ENCODE measurements around the gene UNC5C. TPM values are rescaled to one million over a fixed set of nuclear protein-coding genes. Genes with fewer than 3 reads are reported as not detected.

Gene UNC5C
- total RNA-seq, 1 donor from 2014 or later = 12.0 TPM

GRCh38 chr4:95165926-95166524 lies 382.7 kb downstream of the UNC5C start:
- no peaks in the 10 kb centered on the region for H3K36me3 ChIP-seq
- no peaks in the 10 kb centered on the region for H3K9me3 ChIP-seq
- DNase-seq (ENCODE audit: extremely low spot score in 2 of 2) = no peak
- H3K4me1 ChIP-seq = no peaks in the 10 kb centered on the region
- H3K27me3 ChIP-seq = no peaks in the 10 kb centered on the region
- no peak for TF ChIP-seq POLR2A (IDR thresholded peaks at IDR 0.05)
- TF ChIP-seq POLR2AphosphoS5 (IDR thresholded peaks at IDR 0.05; ENCODE audit: insufficient read depth in 1 of 2, low read depth in 1 of 2) = peak in 1 of 2 donors; percentile 18
- TF ChIP-seq CTCF (IDR thresholded peaks at IDR 0.05) = peak in 2 of 3 experiments; percentile 47 to 76
- no peak overlapping the region for H3K27ac ChIP-seq
- intact Hi-C loops (cut with DNase I) = no loop called here
- H3K4me3 ChIP-seq = no peak overlapping the region

DNA sequence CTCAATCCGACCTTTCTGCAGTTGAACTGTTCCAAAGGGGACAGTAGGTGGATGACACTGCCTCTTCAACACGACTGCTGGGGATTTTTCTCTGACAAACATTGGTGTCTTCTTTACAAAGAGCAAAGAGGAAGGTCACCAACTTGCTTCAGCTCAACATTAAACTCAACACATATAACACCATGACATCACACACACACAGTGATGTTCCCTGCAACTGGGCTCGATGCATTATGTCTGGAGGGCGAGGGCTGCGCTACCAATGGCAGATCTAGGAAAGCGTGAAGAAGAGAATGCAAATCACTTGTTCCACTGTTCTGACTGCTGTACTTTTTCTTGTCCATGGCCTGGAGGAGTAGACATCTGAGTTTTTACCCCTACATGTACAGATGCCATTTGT lies 385.9 kb downstream of the UNC5C start:
- no peaks in the 10 kb centered on the region for H3K4me1 ChIP-seq
- DNase-seq (ENCODE audit: extremely low spot score in 2 of 2) = no peak
- no peaks in the 10 kb centered on the region for H3K9me3 ChIP-seq
- no peaks in the 10 kb centered on the region for H3K27me3 ChIP-seq
- no peaks in the 10 kb centered on the region for H3K36me3 ChIP-seq
- TF ChIP-seq POLR2A (IDR thresholded peaks at IDR 0.05) (no peak), CTCF (IDR thresholded peaks at IDR 0.05) (no peak), POLR2AphosphoS5 (IDR thresholded peaks at IDR 0.05; ENCODE audit: insufficient read depth in 1 of 2, low read depth in 1 of 2) (no peak)
- H3K4me3 ChIP-seq = no peak overlapping the region
- intact Hi-C loops (cut with DNase I) = no loop called here
- no peak overlapping the region for H3K27ac ChIP-seq

DNA sequence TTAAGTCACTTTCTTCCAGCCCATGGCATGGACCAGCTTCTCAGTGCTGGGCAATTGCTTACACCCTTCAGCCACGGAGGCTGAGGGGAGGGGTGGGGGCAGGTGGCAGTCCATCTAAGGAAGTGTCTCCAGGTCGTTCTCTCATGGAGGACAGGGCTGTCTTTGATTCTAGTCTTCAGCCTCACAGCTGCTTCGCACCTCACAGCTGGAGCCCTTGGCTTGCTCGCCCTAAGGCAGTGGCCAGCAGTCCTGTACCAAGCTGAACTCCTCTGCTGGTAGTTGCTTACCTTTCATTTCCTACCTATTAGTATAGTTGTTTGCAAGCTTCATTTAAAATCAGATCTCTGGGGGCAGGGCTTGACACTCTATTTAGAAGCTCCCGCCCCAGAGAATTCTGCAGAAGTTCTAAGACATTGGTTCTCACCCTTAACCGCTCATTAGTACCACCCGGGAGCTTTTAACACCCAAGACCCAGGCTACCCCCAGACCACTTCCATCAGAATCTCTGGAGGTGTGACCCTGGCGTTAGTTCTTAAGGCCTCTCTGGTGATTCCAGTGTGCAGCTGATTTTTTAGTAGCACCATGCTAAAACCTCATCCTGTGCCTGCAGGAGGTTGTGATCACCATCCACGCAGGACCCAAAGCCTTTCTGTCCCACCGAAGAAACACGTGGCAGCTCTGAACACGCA lies 386.8 kb downstream of the UNC5C start:
- no peaks in the 10 kb centered on the region for H3K9me3 ChIP-seq

DNA sequence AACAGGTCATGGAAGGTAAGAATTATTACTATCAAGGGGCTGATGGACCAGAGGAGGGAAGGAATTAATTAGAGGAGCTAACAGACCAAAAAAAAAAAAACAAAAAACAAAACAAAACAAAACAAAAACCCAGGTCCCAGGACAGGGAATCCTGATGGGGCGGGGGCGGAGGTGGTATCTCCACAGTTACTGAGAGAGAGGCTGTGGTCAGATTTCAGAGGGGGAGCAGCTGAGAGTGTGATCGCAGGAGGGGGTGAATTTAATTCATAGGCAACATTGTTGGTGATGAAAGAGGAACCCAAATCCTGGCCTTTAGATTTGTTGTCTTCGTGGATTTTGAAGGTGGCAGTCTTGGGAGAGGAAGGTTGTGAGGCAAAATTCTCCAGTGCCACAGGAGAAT lies 389.4 kb downstream of the UNC5C start:
- Histone ChIP-seq H3K27ac (no peak overlapping the region), H3K4me1 (no peaks in the 10 kb centered on the region), H3K4me3 (no peak overlapping the region), H3K9me3 (no peaks in the 10 kb centered on the region), H3K36me3 (no peaks in the 10 kb centered on the region), H3K27me3 (no peaks in the 10 kb centered on the region)
- DNase-seq (ENCODE audit: extremely low spot score in 2 of 2) = no peak
- TF ChIP-seq POLR2A (IDR thresholded peaks at IDR 0.05) = no peak
- TF ChIP-seq CTCF (IDR thresholded peaks at IDR 0.05) = no peak
- TF ChIP-seq POLR2AphosphoS5 (IDR thresholded peaks at IDR 0.05; ENCODE audit: insufficient read depth in 1 of 2, low read depth in 1 of 2) = no peak
- intact Hi-C loops (cut with DNase I) = no loop called here

More for the DNA sequence above, 386.8 kb downstream of the UNC5C start:
- no peak for TF ChIP-seq POLR2AphosphoS5 (IDR thresholded peaks at IDR 0.05; ENCODE audit: insufficient read depth in 1 of 2, low read depth in 1 of 2)
- no peak for TF ChIP-seq POLR2A (IDR thresholded peaks at IDR 0.05)
- no peak for TF ChIP-seq CTCF (IDR thresholded peaks at IDR 0.05)
- DNase-seq (ENCODE audit: extremely low spot score in 2 of 2) = no peak
- Histone ChIP-seq H3K36me3 (no peaks in the 10 kb centered on the region), H3K4me3 (no peak overlapping the region), H3K27ac (no peak overlapping the region), H3K4me1 (no peaks in the 10 kb centered on the region), H3K27me3 (no peaks in the 10 kb centered on the region)
- intact Hi-C loops (cut with DNase I) = no loop called here

DNA sequence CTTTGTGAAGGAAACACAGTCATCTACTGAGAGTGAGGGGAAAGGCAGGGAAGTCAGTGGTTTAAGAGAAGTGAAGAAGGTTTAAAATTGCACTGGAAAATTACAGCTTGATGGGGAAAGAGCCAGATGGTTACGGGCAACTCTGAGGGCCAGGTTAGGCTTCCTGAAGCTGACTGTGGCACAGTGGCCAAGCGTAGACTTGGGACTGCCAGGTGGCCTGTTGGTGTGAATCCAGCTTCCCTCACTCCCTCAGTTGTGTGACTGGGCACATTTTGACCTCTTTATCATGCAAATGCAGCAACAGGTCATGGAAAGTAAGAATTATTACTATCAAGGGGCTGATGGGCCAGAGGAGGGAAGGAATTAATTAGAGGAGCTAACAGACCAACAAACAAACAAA lies 390.1 kb downstream of the UNC5C start:
- no peak for TF ChIP-seq POLR2A (IDR thresholded peaks at IDR 0.05)
- TF ChIP-seq CTCF (IDR thresholded peaks at IDR 0.05) = no peak
- TF ChIP-seq POLR2AphosphoS5 (IDR thresholded peaks at IDR 0.05; ENCODE audit: insufficient read depth in 1 of 2, low read depth in 1 of 2) = no peak
- H3K36me3 ChIP-seq = no peaks in the 10 kb centered on the region
- no peaks in the 10 kb centered on the region for H3K27me3 ChIP-seq
- H3K9me3 ChIP-seq = no peaks in the 10 kb centered on the region
- DNase-seq (ENCODE audit: extremely low spot score in 2 of 2) = no peak
- no peaks in the 10 kb centered on the region for H3K4me1 ChIP-seq
- no peak overlapping the region for H3K4me3 ChIP-seq
- intact Hi-C loops (cut with DNase I) = no loop called here
- no peak overlapping the region for H3K27ac ChIP-seq

Data from vagina (tissue), 2 donors.